Posterior vena cava (tissue), 2 donors: ENCODE measurements around the gene GALNT15. TPM values are rescaled to one million over a fixed set of nuclear protein-coding genes. Genes with fewer than 3 reads are reported as not detected.
A peak's percentile ranks its signal among the peaks of the same experiment; 100 is the strongest.

Source experiments
- DNase-seq: peaks from one replicate; pipeline ENCODE4 v3.0.0-alpha.2; 2020; ENCODE audit warnings: low spot score
- intact Hi-C, 2 donors: fragments of 100-400 bp; cut with DNase I; formaldehyde crosslinking; loops; one replicate each; pipeline versions ENCODE4 v1.14.1 to v1.14.2; 2022 to 2023
- total RNA-seq, 2 donors: library from RNA; stranded (reverse); fragmentation: NEBNext Ultra II Directional; extraction: Animal tissue kit (Norgen Biotek cat#: 25700); gene quantifications; one replicate each; pipeline ENCODE4 v1.2.1, GENCODE V29; 2021
- donor health status: DM: yes; HTN: yes; CAD: no.
- donor health status: DM: yes; HTN: yes; CAD: no.

GALNT15 gene
- total RNA-seq, 2 donors from 2014 or later, result 62.2 to 130 TPM

GRCh38 chr3:16148213-16148612 lies 26.3 kb upstream of the GALNT15 start:
- DNase-seq, result no peak
- intact Hi-C loops, result no loop called here

DNA sequence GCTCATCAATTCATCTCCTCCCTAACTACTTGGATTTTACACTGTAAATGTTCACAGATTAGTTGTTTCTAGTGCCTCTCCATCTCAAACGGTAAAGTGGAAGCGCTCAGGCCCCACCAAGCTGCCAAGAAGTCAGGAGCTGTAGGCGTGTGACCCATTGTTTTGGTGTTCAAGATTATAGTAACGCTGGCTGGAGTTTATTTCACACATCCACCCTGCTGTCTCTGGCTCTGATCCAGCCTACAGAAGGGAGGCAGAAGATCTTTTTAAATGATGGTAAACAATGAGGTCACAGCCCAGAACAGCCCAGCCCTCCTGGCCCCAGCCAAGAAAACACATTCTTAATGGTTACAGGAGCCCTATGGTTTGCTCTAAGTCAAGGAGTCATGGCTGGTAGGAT lies 25.7 kb upstream of the GALNT15 start:
- intact Hi-C loops, result no loop called here
- peak; percentile 83 for DNase-seq

DNA sequence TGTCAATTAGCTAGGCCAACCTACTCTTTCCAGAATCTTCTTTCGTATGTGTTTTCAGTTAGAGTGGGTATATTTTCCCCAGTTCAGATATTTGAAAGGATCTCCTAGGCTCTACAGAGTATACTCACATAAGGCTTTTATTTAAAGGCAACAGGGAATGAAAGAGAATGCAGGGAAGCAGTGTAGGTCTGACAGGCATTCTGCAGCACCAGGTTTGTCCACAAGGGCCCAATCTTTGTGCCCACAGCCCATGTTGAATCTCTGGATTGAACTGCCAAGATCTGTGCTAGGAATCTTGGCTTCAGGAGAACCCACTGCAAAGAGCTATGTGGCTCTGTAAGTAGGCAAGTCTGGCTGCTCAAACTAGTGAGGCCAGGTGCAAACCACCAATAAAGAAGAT lies 24.2 kb upstream of the GALNT15 start:
- no peak for DNase-seq
- intact Hi-C loops, result no loop called here

- DNase-seq, result peak; percentile 94
- intact Hi-C loops, result no loop called here
Observed at GRCh38 chr3:16151109-16151508, 23.4 kb upstream of the GALNT15 start.

- no peak for DNase-seq
- intact Hi-C loops, result no loop called here
Observed at GRCh38 chr3:16168211-16168610, 6.3 kb upstream of the GALNT15 start.

DNA sequence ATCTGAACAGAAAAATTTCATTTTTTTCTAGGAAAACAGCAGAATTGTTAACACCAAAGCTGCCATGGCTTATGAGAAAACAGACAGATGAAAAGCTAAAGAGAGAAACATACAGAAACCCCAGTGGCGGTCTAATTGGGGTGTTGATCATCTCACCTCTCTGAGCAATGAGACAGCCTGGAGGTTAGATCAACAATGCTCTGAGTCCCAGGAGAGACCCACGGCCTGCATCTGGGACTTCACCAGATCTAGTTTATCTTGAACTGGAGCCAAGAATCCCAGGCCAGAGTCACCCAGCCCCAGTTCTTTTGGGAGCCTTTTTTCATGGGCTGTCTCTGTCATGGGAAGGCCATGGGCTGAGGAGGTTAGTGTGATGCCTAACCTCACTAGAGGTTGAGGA lies 3.5 kb upstream of the GALNT15 start:
- intact Hi-C loops, result no loop called here
- DNase-seq, result no peak

DNA sequence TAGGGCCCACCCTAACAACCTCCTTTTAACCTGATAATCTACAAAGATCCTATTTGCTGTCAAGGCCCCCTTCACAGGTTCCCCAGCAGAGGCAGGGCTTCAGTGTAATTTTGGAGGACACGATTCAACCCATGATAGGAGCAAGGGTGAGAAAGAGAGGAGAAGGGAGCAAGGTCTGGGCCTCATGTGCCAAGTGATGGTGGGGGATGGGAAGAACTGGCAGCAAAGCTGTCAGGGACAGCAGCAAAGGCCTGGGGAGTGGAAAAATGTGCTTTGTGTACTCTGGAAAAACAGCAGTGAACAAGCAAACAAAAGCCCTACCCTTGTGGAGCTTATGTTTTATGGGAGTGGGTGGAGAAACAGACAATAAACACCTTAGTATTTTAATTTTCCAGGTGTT lies 2.7 kb upstream of the GALNT15 start:
- intact Hi-C loops, result no loop called here
- no peak for DNase-seq

GRCh38 chr3:16173283-16174025 lies 1.0 kb upstream of the GALNT15 start:
- no peak for DNase-seq

GRCh38 chr3:16174026-16174355 lies 489 bp upstream of the GALNT15 start:
- intact Hi-C loops, result no loop called here

More at GRCh38 chr3:16173283-16174025, 1.0 kb upstream of the GALNT15 start:
- intact Hi-C loops, result no loop called here

GRCh38 chr3:16174976-16175901 lies 759 bp downstream of the GALNT15 start:
- intact Hi-C loops, result no loop called here
- DNase-seq, result no peak

More at GRCh38 chr3:16174026-16174355, 489 bp upstream of the GALNT15 start:
- no peak for DNase-seq

DNA sequence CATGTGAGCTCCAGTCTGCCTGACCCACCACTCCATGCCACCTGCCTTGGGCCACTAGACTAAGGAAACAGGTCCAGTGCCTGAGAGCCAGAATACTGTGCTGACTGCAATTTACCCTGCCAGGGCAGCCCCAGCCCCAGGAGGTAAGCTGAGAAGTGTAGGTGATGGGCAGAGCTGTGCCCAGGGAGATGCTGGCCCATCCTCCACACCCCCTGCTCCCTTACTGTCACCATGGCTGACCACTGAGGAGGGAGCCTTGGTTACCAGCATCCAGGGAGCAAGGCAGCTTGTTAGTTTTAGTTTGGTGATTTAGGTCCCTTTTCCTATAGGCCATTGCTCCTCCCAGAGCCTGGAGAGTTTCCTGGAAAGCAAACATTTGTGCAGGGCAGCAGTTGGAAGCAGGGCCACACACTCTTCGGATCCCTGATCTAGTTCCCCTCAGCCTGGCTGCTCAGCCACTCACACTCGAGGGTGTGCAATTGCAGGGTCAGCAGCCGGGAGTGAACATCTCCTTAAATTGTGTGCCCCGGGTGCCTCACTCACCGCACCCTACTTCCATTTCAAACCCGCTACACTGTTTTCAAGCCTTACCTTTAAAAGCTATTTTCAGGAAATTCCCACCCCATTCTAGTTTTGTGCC lies 2.0 kb downstream of the GALNT15 start:
- no peak for DNase-seq
- intact Hi-C loops, result loop anchor here in 1 of 2 donors (2.0 kb wide), 1 partner anchor 124 kb away; no protein-coding TSS in a partner anchor

- DNase-seq, result no peak
- intact Hi-C loops, result loop anchor here in 1 of 2 donors (2.0 kb wide), 1 partner anchor 125 kb away; no protein-coding TSS in a partner anchor
Observed at GRCh38 chr3:16177382-16177781, 2.9 kb downstream of the GALNT15 start.

- intact Hi-C loops, result loop anchor here (2.0 kb wide), 3 partner anchors 49 to 129 kb away; no protein-coding TSS in a partner anchor
- peak; percentile 96 for DNase-seq
Observed at GRCh38 chr3:16177962-16178627, 3.6 kb downstream of the GALNT15 start.

- no peak for DNase-seq
- intact Hi-C loops, result loop anchor here (2.0 kb wide), 2 partner anchors 50 to 130 kb away; no protein-coding TSS in a partner anchor
Observed at GRCh38 chr3:16178628-16178988, 4.1 kb downstream of the GALNT15 start.

DNA sequence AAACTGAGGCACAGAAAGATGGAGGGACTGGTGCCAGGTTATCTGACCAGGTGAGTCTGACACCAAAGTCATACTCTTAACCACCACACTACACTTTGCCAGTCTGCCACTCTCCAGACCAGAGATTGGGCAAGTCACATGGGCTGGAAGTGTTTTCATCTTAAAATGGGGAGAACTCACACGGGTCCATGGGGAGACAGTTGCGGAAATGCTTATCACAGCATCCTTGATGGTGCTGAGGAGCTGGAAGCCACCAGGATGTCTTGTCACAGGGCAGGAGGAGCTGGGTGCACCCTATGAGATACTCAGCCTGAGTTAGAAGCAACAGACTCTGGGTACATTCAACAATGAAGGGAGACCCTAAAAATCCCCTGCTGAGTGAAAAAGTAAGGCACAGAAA lies 4.8 kb downstream of the GALNT15 start:
- DNase-seq, result no peak
- intact Hi-C loops, result loop anchor here (2.0 kb wide), 2 partner anchors 50 to 130 kb away; no protein-coding TSS in a partner anchor

DNA sequence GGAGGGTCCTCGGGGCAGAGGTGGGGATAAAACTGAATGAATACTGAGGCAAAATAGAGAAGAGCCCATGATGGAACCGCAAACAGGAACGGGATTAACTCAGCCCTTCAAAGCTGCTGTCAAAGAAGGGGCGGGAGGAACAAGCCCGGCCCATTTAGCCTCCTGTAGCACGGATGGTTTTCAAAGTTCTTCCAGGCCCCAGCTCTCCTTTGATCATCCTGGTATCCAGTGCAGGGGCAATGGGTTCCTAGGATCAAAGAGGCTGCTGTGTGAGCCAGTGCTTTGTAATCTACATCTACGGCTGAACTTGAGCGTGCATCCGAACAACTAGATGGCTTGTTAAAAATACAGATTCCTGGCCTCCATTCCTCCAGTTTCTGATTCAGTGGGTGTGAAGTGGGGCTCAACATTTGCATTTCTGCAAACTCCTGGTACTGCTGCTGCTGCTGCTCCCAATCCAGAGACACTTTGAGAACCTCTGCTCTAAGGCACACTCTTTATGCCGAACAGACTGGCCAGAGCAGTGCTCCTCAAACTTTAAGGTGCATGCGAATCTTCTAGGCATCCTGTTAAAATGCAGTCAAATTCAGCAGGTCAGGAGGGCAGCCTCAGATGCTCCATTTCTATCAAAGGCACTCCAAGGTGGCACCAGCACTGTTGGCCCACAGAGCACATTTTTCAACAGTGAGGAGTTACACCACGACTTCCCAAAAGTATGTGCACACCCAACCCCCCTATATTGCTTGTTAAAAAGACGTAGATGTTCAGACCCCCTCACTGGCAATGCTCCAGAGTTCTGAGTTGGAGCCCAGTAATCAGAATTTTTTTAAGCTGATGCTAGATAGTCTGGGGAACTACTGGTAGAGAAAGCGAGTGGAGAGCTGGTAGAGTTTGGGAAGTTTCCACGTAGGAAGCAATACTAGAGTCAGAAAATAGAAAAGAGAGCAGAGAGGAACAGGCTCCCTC lies 5.6 kb downstream of the GALNT15 start:
- DNase-seq, result no peak

GRCh38 chr3:16180737-16181134 lies 6.3 kb downstream of the GALNT15 start:
- DNase-seq, result no peak
- intact Hi-C loops, result no loop called here

More for the DNA sequence above, 5.6 kb downstream of the GALNT15 start:
- intact Hi-C loops, result loop anchor here (2.0 kb wide), 2 partner anchors 51 to 131 kb away; no protein-coding TSS in a partner anchor

DNA sequence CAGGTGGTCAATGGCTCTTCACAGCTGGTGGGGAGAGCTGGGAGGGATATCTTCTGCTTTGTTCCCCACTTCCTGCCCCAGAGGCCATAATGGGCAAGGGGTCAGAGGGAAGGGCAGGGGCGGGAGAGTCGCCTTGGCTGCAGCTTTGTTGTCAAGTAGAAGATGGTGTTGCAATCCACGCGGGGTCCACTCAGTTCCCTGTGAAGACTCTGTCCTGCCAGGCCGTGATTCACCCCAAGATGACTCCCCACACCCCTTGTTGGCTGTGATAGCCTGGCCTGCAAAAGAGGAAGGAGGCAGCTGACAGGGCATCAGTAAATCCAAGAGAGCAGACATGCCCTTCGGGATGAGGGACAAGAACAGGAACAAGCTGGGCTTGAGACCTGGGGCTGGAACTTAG lies 6.9 kb downstream of the GALNT15 start:
- intact Hi-C loops, result no loop called here
- peak; percentile 94 for DNase-seq
